ELF-1 (cell line): ENCODE measurements around the gene ZNF773.
"Not testable (repeated sequence)": the region's sequence is repeated elsewhere in the genome, so short reads cannot be mapped to it uniquely, and the experiment has no call there.

Experiments
- DNase-seq: peaks from one replicate; pipeline ENCODE4 v3.0.0-alpha.2; 2016; ENCODE audit warnings: low read depth, low spot score

The ZNF773 gene

DNA sequence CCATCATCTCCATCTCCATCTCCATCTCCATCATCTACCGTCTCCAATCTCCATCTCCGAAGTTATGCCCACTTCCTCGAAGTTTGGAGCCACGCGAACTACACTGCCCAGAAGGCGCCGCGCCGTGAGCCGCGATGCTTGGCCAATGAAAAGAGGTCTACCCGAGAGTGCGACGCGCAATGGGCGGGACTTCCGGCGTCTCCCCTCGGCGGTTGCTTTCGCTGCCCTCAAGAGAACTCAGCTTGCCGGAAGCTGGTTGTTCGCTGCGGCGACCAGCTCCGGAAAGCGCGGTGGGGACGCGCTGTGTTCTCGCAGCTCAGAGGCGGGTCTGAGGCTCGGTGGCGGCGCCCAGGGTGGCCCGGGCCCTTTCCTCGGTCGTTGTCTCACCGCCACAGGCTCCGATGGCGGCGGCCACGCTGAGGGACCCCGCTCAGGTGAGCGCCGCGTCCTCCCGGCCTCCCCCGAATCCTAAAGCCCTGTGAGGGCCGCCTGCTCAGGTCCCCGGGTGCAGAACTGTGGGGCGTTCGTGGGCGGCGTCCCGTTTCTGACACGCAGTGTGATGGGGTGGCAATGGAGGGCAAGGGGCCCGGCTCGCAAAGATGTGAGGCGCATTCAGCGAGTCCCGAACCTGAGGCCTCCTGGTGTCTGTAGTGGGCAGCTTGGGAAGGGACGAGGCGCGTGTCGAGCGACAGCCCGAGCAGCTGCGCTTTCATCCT lies at the start of gene ZNF773:
TSS of gene ZNF773 (plus strand) at position 259 of the 716 bp plus-strand sequence. CDS start at position 402, 143 bp downstream.
- peak; percentile 95 for DNase-seq

DNA sequence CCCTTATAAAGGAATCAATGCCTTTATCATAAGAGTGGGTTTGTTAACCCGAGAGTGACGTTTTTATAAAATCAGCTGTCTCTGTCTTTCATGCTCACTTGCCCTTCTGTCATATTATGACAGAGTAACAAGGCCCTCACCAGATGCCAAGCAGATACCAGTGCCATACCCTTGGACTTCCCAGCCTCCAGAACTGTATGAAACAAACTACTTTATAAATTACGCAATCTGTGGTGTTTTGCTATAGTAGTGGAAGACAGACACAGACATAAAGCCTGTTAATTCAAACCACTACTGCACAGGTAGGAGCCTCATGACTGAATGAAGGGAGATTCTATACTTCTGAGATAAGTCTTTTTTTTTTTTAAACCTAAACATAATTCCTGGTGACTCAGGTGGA lies 47.4 kb upstream of the ZNF773 start:
- DNase-seq = no peak

DNA sequence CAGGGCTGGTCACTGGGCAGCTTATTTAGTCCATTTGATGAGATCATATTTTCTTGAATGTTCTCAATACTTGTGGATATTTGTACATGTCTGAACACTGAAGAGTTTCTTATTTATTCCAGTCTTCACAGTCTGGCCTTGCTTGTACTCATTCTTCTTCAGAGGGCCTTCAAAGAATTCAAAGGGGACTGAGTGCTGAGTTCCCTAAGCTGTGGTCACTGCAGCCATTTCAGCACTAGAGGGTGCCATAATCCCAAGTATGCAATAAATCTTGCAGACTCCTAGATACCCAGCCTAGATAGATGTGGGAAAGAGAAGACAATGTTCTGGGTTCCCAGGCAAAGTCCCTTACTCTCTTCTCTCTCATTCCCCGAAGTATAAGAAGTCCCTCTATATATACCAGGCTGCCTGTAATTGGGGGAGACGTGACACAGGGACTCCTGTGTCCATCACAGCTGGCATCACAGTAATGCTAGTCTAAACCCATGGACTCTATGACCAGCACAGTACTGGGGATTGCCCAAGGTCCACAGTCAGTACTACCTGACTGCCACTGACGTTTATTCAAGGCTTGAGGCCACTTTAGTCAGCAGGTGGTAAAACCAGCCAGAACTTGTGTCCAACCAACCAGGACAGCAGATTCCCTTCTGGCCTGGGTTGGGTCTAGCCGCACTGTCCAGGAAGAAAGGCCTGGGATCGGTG lies 33.9 kb upstream of the ZNF773 start:
- DNase-seq = peak; percentile 55

DNA sequence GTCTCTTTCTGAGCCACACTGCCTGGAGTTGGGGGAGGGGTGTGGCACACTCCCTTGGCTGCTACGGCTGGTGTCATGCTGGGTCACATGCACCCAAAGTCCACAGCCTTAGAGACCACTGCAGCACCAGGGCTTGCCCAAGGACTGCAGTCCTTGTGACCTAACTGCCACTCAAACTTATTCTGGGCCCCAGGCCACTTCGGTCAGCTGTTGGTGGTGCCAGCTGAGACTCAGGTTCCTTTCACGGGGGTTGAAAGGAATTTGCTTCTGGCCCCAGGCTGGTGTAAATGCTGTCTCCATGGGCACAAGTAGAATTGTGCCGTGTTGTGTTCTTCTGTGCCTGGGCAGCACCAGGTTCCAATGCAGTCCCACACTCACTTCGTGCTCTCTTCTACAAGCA lies 33.2 kb upstream of the ZNF773 start:
- no peak for DNase-seq

DNA sequence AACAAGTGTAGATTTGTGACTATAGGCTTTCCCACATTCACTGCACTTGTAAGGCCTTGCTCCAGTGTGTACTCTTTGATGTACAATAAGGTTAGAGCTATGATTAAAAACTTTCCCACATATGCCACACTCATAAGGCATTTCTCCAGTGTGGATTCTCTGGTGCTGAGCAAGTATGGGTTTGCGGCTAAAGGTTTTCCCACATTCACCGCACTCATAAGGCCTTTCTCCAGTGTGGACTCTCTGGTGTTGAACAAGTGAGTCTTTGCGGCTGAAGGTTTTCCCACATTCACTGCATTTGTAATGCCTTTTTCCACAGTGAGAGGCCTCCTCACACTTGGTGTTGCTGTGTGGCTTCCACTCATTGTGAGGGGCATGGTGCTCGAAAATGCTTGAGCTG lies 26.1 kb upstream of the ZNF773 start:
- DNase-seq = no peak

DNA sequence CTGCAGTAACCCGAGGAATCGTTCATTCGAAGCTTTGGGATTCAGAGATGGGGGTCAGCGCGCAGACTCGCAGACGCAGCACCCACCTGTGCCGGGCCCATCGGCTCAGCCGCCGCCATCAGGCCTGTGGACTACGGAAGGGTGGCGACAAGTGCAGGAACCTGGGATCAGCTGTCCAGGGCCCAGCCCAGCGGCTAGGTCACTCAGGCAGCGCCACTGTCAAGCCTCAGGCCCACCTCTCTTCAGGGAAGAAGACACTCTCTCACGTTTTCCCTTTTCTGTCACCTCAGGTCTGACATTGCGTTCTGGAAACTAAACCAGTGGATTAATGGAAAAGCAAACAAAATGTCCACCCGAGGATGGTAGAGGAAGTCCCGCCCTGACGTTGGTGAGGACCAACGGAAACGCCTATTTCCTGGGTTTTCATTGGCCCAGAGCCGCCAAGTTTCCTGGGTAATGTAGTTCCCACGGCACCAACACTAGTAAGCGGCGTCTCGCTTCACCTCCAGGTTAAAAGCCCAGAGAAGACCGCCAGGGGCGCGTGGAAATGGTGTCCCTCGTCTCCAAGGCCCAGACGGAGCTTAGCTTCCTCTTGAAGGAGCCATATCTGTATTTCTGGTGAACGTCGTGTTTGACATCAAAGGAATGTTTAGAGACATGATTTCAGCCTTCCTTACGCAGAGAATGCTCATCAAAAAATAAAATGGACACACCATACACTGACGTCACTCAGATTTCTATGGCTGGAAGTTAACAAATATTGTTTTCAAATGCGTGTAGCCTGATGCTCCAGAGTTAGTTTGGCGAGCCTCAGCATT lies 22.3 kb upstream of the ZNF773 start, which contains the start of gene ZNF772:
TSS of gene ZNF772 (minus strand) at position 376 of the 818 bp plus-strand sequence. CDS start at position 119, 257 bp downstream.
- peak; percentile 96 for DNase-seq

DNA sequence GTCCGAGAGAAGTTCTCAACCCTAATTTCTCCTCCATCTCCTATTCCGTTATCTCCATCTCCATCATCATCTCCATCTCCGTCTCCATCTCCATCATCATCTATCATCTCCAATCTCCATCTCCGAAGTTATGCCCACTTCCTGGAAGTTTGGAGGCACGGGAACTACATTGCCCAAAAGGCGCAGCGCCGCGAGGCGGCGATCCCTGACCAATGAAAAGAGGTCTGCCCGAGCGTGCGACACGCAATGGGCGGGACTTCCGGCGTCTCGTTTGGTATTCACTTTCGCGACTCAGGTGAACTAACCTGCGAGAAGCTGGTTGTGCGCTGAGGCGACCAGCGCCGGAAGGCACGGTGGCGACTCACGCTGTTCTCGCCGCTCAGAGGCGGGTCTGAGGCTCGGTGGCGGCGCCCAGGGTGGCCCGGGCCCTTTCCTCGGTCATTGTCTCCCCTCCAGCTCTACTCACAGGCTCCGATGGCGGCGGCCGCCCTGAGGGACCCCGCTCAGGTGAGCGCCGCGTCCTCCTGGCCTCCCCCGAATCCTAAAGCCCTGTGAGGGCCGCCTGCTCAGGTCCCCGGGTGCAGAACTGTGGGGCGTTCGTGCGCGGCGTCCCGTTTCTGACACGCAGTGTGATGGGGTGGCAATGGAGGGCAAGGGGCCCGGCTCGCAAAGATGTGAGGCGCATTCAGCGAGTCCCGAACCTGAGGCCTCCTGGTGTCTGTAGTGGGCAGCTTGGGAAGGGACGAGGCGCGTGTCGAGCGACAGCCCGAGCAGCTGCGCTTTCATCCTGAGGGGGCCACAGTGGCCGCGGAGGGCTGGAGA lies 12.1 kb upstream of the ZNF773 start, which contains the start of gene ZNF419:
TSS of gene ZNF419 (plus strand) at position 274 of the 822 bp plus-strand sequence. CDS start at position 475, 201 bp downstream.
- peak; percentile 91 for DNase-seq

DNA sequence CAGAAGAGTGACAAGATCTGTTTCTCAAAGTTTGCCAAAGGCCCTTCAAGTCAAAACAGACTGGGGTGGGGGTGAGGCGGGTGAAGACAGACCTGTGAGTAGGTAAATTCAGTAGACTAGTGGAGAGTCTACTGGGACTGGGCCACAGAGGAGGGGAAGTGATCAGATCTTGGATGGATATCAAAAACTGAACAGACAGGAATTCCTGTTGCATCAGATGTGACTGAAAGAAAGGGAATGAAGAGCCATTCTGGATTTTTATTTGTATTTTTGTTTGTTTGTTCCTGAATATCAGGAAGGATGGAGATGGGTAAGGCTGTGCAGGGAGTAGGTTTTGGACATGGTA lies 11.5 kb upstream of the ZNF773 start:
- DNase-seq = not testable (repeated sequence)

DNA sequence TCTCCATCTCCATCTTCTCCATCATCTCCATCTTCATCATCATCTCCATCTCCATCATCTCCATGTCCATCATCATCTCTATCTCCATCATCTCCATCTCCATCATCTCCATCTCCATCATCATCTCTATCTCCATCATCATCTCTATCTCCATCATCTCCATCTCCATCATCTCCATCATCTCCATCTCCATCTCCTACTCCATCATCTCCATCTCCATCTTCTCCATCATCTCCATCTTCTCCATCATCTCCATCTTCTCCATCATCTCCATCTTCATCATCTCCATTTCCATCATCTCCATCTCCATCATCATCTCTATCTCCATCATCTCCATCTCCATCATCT lies 432 bp upstream of the ZNF773 start:
- DNase-seq = not testable (repeated sequence)

DNA sequence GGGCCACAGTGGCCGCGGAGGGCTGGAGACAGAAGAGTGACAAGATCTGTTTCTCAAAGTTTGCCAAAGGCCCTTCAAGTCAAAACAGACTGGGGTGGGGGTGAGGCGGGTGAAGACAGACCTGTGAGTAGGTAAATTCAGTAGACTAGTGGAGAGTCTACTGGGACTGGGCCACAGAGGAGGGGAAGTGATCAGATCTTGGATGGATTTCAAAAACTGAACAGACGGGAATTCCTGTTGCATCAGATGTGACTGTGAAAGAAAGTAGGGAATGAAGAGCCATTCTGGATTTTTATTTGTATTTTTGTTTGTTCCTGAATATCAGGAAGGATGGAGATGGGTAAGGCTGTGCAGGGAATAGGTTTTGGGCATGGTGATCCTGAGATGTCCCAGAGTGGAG lies 662 bp downstream of the ZNF773 start:
- not testable (repeated sequence) for DNase-seq

DNA sequence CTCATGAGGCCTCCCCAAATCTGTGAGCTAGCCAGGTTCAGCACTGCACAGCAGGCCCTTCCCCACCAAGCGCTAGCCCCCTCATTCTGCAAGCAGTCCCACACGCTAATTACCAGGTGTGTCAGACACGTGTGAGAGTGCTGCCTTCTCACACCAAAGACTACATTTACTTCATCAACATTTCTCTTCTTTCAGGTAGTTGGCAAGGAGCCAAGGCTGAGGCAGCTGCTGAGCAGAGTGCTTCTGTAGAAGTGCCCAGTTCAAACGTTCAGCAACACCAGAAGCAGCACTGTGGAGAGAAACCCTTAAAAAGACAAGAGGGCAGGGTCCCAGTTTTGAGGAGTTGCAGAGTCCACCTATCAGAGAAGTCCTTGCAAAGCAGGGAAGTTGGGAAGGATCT lies 6.4 kb downstream of the ZNF773 start:
- DNase-seq = no peak

DNA sequence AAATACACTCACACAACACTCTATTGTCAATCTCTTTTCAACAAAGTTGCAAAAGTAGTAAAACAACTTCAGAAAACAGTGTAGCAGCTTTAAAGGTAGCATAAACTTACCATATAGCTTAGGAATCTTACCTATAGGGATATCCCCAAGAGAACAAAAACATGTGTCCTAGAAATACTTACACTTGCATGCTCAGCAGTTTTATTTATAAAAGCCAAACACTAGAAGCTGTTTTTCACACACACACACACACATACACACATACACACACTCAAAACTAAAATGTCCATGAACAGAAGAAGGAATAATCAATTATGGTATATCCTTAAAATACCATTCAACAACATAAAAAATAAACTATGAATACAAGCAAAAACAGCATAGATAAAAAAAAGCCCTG lies 11.7 kb downstream of the ZNF773 start:
- DNase-seq = no peak

DNA sequence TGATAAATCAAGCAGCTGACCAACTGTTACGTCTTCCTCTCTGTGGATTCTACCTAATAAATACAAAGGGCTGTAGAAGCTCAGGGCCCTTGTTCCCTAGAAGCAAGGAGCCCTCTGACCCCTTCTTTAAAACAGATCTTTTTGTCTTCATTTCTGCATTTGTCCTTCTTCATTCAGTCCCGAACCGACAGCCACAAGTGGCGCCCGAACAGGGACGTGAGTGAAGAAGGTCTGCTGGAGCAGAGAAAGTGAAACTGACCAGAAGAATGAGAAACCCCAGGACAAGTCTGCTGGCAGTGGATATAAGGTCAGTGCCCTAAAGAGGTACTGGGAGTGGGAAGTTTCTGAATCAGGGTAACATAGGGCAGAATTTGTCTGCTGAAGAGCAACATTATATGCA lies 13.1 kb downstream of the ZNF773 start:
- no peak for DNase-seq

DNA sequence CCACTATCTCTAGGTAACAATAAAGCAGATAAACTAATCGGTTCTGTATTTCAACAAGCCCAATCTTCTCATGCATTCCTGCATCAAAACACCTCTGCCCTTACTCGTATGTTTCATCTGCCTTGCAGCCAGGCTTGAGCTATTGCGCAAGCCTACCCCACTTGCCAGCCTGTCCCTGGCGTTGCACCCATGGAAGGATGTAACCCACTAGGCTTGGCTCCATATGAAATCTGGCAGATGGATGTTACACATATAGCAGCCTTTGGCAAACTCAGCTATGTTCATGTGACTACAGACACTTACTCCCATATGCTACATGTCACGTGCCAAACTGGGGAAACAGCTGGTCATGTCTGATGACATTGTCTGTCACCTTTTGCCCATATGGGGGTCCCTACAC lies 15.5 kb downstream of the ZNF773 start:
- no peak for DNase-seq

DNA sequence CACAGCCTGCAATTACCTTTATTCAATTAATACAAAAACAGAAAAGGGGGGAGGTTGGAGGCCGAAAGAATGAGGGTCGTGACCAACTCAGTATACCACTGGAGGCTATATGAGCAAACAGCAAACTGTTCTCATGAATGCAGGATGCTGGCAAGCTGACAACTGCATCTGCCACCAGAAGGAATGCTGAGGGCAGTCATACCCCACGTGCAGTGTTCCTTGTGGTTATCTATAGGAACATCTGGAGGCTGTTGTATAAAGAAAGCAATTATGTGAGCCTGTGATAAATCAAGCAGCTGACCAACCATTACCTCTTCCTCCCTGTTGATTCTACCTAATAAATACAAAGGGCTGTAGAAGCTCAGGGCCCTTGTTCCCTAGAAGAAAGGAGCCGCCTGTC lies 18.3 kb downstream of the ZNF773 start:
- not testable (repeated sequence) for DNase-seq

DNA sequence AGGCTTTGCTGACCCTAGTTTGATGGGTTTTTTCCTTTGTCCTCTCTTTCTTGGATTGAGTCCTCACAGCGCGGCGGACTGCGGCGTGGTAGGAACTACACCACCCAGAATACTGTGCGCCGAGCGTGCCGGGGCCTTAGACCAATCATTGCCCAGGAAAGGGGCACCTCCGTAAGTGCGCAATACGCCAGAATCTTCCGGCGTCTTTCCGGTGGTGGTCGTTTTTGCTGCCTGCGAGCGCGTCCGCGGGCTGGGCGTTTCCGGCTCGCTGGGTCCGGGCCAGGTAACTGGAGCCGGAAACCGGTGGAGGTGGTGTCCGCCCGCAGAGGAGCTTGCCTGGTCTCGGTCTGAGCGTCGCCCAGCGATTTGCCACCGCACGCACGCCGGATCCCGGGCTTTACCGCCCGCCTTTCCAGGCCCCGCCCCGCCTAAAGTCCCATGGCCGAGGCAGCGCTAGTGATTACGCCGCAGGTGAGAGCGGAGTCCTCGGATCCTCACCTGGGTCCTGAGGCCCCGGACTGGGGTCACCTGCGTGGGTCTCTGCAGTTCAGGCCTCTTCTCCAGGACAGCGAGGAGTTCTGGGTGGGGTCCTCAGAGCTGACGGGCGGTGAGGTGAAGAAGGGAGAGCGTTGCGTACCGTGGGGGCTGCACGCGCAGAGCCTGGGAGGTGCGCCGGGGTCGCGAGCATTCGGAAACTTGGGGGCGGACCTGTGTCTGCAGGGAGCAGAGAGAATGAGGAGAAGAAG lies 27.6 kb downstream of the ZNF773 start, which contains the start of gene ZNF549:
TSS of gene ZNF549 (plus strand) at position 221 of the 746 bp plus-strand sequence. CDS start at position 439, 218 bp downstream.
- peak; percentile 97 for DNase-seq

DNA sequence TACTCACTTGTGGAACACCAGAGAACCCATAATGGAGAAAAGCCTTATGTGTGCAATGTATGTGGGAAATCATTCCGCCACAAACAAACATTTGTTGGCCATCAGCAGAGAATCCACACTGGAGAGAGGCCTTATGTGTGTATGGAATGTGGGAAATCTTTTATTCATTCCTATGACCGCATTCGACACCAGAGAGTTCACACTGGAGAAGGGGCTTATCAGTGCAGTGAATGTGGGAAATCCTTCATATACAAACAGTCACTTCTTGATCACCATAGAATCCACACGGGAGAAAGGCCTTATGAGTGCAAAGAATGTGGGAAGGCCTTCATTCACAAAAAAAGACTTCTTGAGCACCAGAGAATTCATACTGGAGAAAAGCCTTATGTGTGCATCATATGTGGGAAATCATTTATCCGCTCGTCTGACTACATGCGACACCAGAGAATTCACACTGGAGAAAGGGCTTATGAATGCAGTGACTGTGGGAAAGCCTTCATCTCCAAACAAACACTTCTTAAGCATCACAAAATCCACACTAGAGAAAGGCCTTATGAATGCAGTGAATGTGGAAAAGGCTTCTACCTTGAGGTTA lies 38.3 kb downstream of the ZNF773 start:
- DNase-seq = peak; percentile 4

DNA sequence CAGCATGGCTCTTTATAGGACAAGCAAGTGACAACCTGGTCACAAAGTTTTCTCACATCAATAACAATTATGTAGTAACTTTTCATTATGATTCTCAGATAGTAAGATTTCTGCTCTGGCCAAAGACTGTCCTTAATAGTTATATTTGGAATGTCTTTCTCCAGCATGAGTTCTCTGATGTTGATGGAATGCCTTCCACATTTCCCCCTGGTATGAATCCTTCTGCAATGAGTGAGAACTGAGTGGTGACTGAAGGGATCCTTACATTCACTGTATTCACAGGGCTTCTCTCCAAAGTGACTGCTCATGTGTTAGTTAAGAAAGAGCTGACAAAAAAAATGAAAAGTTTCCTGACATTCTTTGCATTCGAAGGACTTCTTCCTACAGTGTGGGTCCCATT lies 46.8 kb downstream of the ZNF773 start:
- DNase-seq = no peak

DNA sequence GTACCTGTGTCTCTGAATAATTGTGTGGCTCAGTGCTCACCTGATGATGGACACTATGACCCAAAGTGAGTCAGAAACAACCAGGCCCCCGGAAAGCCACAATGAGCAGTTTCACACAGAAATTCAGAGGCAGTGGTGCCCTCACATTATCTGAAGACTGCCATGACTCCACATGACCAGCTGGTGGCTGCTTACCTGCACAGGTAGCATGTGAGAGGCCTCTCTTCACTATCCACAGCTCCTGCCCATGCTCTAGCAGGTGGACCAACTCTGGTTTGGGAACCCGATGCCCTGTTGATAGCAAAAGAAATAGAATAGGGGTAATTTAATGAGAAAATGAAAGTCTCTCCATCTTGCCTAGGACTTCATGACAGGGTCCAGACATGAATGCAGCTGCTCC lies 52.7 kb downstream of the ZNF773 start:
- DNase-seq = no peak

DNA sequence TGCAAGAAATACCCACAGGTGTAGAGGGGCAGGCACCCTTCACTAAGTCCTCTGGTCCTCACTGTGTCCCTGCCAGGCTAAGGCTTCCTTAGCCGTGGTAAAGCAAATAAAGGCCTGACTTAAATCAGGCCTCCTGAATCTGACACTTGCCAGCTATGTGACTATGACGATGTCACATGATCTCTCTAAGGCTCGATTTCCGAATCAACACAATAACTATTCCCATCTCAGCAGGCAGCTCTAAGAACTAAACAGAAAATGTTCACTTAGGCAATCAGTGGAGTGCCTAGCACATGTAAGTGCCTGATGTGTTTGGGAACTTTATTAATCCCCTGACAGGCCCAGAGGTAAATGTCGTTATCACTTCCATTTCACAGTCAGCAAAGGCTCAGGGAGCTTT lies 57.9 kb downstream of the ZNF773 start:
- DNase-seq = no peak
